NCI-H1105 (cell line): ENCODE measurements around the gene PLXNA4.

ENCODE experiments used
- DNase-seq: peaks from one replicate; lab custom pipeline; 2025; lab: John Stamatoyannopoulos, UW

PLXNA4 gene

DNA sequence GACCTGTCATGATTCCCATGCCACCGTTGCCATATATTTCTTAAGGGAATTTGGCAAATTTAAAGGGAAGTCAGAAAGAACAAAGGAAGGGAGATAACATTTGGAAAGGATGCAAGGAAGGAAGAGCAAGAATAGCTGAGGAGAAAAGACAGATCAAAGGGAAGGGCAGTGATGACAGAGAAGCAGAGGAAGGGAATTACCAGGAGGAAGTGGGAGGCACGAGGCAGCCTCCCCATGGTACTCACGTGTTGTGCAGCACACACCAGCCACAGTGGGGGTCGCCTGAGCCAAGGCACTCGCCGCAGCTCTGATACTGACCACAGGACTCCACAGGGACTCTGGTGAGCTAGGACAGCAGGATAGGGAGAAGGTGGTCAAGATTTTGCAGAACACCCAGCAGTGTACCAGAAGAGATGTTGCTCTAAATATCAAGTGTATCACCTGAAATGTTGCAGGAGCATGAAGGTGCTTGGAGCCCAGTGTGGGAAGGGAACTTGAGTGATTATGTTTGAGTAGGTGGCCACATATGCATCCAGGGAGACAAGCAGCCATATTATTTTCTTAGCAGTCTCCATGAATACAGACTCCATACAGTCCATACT is 335.3 kb downstream of the PLXNA4 start:
- no peak for DNase-seq

DNA sequence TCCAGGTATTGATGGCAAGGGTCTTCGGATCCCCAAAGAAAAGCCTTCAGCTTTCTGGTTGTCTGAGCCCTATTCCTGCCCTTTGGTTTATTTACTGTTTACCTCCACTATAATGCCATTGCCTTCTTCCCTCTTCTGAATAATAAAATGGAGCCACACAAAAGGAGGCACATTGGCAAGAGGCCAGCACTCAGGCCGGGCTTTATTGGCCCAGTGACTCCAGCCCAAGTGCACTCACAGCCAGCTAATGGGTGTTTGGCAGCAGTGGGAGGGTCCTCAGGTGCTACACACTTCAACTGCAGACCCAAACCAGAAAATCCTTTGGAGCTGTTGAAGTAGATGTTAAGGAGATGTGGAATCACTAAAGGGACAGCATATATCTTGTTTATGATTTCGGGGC is 336.0 kb downstream of the PLXNA4 start:
- peak; percentile 77 for DNase-seq

DNA sequence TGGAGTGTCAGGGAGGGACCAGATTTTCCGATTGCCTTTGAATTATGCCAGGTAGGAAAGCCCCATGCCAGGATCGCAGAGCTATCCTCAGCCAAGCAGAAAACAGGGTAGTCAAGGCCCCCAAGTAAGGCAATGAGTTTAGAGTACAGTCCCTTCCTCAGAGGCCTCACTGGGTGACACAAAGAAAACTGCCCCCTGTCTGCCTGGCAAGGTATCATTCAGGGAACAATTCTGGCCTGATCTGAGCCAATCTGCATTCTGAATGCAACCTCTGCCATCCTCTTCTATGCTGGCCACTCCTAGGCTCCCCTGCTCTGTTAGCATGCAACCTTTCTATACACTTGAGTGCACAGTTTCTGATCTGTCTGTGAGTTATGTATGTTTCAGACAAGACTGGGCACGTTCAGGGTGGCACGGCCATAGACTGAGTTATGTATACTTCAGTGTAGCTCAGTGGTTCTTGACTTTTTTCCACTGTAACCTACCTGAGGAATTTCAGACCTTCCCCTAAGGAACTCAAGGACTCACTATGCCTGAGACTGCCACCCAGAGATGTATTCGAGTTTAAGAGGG is 336.8 kb downstream of the PLXNA4 start:
- peak; percentile 55 for DNase-seq

DNA sequence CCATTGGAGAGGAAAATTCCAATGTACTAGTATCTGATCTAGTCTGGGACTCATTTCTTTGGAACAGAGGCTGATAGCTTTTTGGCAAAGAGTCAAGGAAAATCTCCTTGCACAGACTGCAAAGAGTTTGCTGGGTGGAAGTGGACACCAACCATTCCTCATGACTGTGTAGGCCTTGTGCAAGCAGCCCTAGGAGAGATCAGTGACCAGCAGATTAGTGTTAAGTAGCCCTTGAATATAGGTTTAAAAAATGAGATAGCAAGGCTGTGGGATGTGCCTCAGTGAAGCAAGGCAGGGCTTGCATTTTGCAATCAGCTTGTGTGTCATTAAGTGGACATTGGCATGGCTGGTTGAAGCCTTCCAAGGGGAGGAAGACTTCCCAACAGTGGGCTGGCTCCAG is 341.6 kb downstream of the PLXNA4 start:
- DNase-seq = no peak

DNA sequence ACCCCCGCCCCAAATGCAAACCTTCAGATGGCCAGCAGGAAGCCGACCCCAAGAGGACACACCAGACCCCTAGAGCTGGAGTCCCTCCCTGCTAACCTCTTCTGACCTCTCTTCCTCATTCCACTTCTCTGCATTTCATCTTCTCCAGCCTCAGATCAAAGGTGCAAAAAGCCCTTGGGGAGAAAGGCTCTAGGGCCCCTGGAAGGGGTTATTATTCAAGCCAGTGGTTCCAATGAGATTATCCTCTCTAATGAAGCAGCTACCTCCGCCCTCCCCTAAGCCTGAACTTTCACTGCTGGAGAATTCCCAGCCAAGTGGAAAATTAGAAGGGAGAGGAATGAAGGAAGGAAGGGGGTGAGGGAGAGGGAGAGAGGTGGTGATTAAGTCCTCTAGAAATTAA is 343.9 kb downstream of the PLXNA4 start:
- DNase-seq = no peak

DNA sequence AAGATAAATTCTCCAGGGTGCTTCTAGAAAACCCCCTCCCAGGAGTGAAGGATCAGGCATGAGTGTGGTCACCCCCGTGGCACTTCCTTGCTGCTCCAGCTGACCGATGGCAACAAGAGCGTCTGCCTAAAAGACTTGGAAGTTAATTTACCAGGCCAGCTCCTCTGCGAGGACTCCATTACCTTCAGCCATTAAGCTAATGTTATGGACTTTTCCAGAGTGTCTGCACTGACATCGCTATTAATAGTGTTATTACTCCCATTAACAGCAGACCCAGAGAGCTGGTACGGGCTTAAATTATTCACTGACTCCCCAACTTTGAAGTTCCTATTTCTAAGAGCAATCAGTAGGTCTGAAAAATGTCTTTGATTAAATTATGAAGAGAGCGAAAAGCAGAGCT is 345.8 kb downstream of the PLXNA4 start:
- no peak for DNase-seq

DNA sequence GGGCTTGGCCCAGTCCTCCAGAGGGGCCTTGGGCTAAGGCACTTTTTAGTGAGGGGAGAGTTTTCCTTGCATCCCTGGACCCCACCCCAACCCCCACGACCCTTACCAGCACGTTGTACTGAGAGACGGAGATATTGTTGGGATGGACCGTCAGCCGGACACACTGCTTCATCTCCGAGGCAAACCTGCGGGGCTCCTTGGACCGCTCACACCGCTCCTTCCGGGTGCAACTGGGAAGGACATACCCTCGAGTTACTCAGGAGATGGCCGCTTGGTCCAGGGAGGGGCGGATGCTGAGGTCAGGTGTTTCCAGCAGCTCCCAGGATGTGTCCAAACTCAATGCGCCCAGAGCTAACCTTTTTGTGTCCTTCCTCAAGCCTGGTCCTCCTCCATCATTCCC is 348.0 kb downstream of the PLXNA4 start:
- no peak for DNase-seq

DNA sequence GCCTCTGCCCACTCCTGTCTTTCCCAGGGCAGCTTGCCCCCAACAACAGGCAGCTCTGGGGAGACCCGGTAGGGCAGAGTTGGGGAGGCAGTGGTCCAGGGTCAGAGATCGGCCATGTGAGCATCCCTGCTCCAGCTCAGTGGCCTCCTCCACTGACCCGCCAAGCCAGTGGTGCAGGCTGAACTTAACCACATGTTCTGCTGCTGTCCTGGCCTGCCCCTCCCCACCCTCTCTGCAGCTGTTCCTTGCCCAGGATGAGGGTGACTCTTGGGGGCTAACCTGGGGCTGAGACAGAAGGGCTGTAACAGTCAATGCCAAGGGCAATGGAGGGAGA is 349.3 kb downstream of the PLXNA4 start:
- DNase-seq = no peak

DNA sequence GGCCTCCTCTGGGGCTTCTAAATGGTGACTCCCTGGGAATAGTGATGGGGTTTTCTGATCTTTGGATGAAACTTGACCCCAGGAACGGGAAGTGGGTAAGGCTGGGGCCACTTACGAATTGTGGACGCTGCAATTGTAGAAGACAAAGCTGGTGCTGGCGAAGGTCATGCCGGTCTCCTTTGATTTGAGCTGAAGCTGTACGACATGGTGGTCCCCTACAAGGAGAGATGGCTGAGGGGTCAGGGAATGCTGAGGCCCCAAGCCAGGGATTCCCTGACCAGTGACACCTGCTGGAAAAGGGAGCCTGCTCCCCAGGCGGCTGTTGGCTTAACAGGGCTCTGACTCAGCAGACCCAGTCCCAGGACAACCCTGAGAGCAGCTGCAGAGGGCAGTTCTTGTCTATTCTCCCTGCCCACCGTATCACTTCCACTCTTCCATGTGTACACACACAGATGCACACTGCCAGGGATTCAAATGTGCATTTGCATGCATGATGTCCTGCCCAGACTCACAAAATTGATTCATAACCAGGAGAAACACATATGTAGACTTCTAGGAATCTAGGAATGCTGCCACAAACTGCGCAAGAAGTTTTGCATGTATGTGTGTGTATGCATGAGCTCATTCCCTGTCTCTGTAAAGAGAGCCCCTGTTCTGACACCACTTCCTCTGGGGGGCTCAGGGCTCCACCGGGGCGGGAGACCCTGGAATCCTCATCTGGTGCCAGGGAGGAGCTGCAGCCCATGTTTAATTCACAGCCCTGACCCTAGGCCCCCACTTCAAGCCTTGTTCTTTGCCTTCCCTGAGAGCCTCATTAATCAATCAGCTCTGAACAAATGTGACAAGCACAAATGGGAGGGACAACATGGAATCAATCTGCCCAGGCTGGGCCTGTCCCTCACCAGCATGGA is 350.0 kb downstream of the PLXNA4 start:
- no peak for DNase-seq

DNA sequence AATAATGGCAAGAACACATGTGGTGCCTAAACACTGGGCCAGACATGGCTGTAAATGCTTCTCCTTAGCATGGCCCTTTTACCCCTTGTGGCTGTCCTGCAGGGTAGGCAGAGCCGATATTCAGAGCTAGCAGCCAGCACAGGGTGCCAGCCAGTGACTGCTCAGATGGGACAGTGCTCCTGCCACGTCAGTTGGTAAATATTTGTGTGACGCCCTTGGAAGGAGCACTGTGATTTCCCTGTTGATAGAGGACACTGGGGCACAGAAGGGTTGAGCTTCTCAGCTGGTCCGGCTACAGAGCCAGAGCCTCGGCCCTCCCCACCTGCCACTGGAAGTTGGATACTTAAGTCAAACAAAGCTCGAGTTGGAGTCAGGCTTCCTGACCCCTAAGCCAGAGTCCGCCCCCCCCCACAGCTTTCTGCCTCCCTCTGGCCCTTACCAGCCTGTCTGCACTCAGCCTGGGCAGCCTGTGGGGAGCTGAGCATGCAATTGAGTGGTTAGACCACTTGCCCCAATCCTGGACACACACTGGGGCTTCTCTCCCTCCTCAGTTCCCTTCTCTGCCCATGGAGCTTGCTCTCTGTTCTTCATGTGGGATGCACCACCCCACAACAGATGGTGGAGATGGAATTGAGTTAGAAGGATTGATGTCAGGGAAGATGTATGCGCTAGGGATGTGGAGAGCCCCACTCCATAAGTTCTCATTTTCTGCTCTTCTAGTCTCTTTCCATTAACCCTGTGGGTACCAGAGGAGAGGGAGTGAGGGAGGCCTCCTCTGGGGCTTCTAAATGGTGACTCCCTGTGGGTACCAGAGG is 350.8 kb downstream of the PLXNA4 start:
- DNase-seq = no peak

DNA sequence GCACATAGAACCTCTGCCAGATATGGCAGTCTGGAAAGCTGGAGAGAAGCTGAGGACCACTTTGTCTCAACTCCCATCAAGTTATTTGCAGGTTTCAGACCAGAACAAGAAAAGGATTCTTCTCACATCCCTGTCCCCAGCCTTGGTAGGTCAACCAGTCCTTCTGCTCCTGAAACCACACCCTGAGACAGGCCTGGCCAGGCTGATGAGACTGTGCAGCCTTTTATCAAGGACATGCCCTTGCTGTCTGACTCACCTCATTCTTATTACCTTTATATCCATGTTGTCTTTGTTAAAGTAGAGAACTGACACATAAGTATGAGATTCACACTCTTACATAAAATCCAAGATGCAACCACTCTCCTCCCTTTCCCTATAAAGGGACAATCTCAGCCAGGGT is 354.9 kb downstream of the PLXNA4 start:
- no peak for DNase-seq

DNA sequence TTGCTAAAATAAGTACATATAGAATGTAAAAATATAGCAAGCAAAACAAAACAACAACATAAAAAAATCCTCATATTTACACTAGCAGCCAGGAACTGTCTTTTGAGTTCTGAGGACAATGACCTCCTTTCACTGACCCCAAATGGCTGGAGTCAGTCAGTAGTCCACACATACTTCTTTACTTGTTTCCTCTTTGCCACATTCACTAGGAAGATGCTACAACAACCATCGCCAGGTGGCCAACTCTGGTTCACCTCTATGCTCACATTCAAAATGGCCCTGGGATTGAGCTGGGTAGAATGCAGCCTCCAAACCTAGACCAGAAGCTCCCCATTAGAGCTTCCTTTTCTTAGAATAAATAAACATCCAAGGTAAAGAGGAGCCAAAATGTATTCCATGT is 356.2 kb downstream of the PLXNA4 start:
- no peak for DNase-seq

DNA sequence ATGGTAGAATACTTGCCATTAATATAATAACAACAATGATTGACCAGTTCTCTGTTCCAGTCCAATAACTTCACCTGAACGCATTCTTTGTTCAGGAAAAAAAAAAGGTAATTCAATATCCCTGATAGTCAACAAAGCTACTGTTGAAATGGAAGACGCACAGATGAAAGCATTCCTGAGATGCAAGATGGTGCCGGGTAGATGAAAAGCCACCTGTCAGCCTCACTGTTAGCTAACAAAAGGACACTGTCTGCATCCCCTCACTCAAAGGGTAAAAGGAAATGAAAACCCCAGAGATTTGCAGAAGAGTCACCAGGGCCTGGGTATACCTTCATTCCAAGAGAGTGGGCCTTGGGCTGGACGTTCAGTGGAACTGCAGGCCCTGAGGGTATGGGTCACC is 357.4 kb downstream of the PLXNA4 start:
- DNase-seq = peak; percentile 5

DNA sequence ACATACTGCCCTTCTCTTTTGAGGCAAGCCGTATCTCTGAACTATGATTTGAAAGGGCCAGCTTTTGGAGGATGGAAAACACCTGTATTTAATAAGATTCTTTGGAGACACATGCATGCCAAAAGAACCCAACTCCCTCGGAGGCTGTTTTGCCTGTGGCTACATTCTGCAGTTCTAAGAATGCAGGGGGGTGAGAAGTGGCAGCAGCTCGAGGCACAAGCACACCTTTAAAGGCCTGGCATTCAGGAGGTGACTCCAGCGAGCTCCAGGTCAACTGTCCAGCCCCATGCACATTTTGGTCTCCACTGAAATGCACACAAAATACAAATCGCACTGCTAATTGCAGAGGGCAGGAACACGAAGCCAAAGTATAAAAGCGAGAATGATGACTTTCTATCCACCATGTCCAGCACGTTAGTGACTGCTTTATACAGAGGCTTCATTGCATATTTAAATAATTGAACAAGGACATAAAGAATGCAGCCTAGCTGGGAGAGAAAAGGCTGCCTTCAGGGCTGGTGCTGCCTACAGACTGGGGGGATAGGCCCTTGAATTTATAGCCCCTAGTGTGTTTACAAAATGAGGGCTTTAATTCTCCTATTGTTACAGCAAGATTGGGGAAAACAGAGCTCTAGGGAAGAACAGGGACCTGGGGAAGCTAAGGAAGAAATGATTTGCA is 359.3 kb downstream of the PLXNA4 start:
- no peak for DNase-seq

DNA sequence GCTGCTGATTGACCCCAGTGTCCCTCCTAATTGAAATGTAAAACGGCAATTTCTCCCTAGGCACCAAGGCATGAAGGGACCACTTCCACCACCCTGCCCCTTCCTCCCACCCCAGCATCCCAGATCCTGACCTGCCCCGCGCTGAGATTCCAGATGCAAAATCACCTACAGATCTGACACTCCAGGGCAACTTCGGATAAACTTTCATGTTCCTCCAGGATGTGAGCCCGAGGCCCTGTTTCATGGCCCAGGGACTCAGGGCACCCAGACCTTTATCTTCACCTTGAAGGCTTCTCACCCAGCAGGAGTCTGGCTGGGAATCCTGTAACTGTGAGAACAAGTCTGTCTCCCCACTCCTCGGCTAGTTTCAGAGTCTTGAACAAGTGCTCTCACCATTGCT is 361.8 kb downstream of the PLXNA4 start:
- DNase-seq = no peak

DNA sequence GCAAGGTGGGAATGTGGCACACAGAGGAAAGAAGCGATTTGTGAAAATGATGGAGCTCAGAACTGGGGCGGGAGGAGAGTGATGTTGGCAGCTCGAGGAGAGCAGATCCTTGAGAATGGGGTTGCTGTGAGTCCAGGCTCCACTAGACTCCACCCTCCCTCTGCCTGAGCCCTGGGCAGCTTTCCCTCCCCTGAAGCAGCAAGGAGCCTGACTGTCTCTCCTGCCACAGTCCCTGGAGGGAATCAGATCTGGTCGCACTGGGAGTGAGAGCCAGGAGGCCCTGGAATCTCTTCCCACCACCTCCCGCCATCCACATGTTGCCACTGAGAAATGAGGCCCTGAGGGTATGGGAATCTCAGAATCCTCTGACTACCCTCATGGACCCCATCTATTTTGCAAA is 362.7 kb downstream of the PLXNA4 start:
- DNase-seq = no peak

DNA sequence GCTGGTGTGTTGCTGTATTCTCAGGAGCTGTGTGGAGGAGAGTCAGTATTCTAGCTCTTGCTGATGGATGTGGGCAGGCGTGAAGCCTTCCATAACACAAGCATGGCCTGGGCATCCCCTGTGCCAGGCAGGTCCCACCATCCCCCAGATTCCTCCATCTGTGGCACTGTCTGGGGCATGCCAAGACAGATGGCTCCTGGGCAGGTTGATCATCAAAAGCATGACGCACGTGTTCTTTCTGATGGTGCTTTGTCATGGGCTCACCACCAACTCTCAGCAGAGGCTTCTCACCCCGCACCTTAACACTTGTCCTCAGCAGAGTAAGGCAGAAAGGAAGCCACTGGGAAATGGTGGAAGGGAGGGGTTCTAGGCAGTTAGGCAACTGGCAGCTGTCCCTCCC is 364.3 kb downstream of the PLXNA4 start:
- DNase-seq = no peak

DNA sequence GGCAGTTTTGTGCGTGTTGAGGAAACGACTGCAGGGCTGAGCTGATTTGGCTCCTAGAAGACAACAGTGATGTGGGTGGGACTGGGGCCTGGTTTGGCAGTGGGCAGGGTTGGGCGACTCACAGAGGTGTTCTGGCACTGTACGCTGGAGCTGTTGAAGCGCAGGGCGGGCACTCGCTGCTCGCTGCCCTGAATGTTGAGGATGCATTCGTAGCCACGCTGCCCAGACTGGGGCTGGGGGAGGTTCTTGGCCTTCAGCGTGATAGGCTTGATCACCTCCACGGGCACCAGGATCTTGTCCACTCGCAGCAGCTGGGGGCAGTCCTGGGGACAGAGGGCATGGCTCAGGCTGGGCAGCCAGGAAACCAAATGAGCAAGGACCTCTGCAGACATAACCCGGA is 365.4 kb downstream of the PLXNA4 start:
- DNase-seq = no peak

DNA sequence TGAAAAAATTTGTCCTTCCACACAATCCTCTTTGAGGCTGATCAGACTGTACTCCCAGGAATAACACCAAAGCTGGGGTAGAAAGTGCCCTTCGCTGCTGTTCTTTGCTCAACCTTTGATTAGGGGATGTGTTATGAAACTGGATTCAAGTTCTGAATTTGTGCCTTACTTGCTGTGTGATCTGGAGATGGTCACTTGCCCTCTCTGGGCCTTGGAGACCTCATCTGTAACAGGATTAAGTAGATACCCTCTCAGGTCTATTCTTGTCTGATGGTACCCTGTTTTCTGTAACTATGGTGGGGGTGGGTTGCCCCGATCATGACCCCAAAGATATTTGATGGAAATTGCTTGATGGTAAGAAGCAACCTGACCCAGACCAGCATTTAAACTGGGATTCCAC is 368.5 kb downstream of the PLXNA4 start:
- no peak for DNase-seq

DNA sequence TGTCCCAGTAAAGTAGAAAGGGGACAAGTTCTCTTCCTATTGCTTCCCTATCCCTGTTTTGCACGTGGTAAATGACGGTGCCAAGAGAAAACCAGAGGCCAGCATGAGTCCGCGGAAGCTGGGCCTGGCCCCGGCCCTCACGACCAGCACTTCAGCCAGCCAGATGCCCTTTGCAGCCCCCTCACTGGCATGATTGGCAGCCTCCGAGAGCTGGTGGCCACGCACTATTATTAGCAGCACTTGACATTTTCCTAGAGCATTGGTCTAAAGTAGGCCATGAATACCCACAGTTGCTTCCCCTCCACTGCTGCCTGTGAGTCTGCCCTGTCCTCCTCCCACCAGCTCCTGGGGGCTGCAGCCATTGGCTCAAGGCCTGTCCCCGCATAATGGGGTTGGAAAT is 369.1 kb downstream of the PLXNA4 start:
- DNase-seq = no peak

DNA sequence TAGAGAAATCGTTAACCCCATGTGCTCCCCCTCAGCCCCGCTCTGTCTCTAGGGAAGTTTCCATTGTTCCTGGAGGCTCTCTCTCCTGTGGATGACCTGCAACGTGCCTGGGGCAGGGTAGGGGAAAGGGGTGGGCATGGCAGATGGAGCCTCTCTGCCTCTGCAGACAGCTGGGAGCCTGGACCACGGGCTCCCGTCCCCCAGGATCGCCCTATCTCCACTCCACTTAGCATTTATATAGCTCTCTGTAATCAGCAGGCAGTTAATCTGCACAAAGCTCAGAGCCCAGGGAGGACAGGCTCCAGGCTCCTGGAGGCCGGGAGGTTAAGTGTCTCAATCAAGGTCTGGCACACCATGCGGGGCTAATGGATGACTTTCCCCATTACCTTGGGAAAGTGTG is 369.7 kb downstream of the PLXNA4 start:
- no peak for DNase-seq

DNA sequence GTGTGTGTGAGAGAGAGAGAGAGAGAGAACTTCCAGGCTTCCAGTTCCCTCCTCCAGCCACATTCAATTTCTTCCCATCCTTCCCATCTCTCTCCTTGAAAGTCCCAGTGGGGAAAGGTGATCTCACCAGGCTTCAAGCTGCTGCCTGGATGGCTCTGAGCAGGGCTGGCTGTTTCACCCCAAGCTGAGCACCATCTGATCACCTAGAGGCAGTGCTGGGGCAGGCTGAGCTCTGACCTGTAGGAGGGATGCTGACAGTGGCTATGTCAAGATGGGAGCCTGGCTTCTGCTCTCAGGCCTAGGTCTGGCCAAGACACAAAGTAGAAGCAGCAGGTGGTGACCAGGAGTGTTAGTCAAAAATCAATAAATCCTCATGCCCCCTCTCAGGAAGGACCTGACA is 370.8 kb downstream of the PLXNA4 start:
- no peak for DNase-seq
